Transverse colon (tissue), 4 donors: ENCODE measurements around the gene PROKR1. TPM values are rescaled to one million over a fixed set of nuclear protein-coding genes. Genes with fewer than 3 reads are reported as not detected.

Experiments
- DNase-seq: peaks from one replicate; pipeline ENCODE4 v3.0.0-alpha.2; 2019
- H3K27ac ChIP-seq, 4 donors: fragments of 200-600 bp; sonication (generic); 2 replicates each; pipeline ENCODE4 v1.5.1; 2016 to 2018; ENCODE audit warnings: inconsistent platforms in 4 of 4
- H3K27me3 ChIP-seq: fragments of 200-600 bp; sonication (generic); 2 replicates; pipeline ENCODE4 v1.5.1; 2017; ENCODE audit warnings: inconsistent platforms
- H3K36me3 ChIP-seq, 4 donors: fragments of 200-600 bp; sonication (generic); 2 replicates each; pipeline ENCODE4 v1.5.1; 2017 to 2019; ENCODE audit warnings: inconsistent platforms in 4 of 4
- H3K4me1 ChIP-seq, 4 donors: fragments of 200-600 bp; sonication (generic); 2 replicates each; pipeline ENCODE4 v1.5.1; 2017 to 2020; ENCODE audit warnings: inconsistent platforms in 4 of 4
- H3K4me3 ChIP-seq, 4 donors: fragments of 200-600 bp; sonication (generic); 1 replicate in 1 of 4; 2 replicates in 3 of 4; pipeline versions ENCODE4 v1.5.1 to v1.6.1; 2017 to 2019; ENCODE audit warnings: inconsistent platforms in 4 of 4
- H3K9me3 ChIP-seq, 2 donors: fragments of 200-600 bp; sonication (generic); 2 replicates each; pipeline ENCODE4 v1.5.1; 2017 to 2019; ENCODE audit warnings: inconsistent platforms in 2 of 2
- CTCF ChIP-seq, 5 experiments: fragments of 200-600 bp in 3 of 5; fragments of 450-650 bp in 2 of 5; sonication (generic) in 3 of 5; IDR thresholded peaks; 1 replicate in 2 of 5; 2 replicates in 3 of 5; pipeline ENCODE4 v1.5.1; 2016 to 2017; ENCODE audit warnings: antibody characterized with exemption in 5 of 5, inconsistent platforms in 3 of 5, mild to moderate bottlenecking in 2 of 5, moderate library complexity in 1 of 5
- EP300 ChIP-seq: sonication (generic); formaldehyde crosslinking; IDR thresholded peaks from one replicate; pipeline ENCODE4 v1.6.1; 2017; ENCODE audit warnings: antibody characterized with exemption, low read depth
- POLR2A ChIP-seq: fragments of 450-650 bp; IDR thresholded peaks from one replicate; pipeline ENCODE4 v1.6.1; 2016; ENCODE audit warnings: antibody characterized with exemption, mild to moderate bottlenecking, moderate library complexity
- POLR2AphosphoS5 ChIP-seq, 3 donors: sonication (generic); formaldehyde crosslinking; IDR thresholded peaks; one replicate each; pipeline ENCODE4 v1.6.1; 2016; ENCODE audit warnings: antibody characterized with exemption in 3 of 3
- WGBS, 2 donors: methylation state at CpG; one replicate each; pipeline ENCODE4 v1.1.5; 2018; ENCODE audit warnings: low coverage in 1 of 2; 5-methylcytosine and 5-hydroxymethylcytosine counted together
- in situ Hi-C, 4 donors: fragments of 200-750 bp; cut with MboI; loops; one replicate each; pipeline versions ENCODE4 v1.15.0 to v1.15.1; 2017; ENCODE audit warnings: low sequenced_read_pairs in 3 of 4, low pct_ligation_motif_present in 1 of 4, low pct_unique_long_range_greater_than_20kb in 1 of 4
- intact Hi-C: fragments of 100-400 bp; cut with DNase I; formaldehyde crosslinking; loops from one replicate; pipeline ENCODE4 v1.15.1; 2023; ENCODE audit warnings: low total_unique reads
- total RNA-seq, 4 donors: library from RNA; depleted of rRNA; stranded (reverse); fragments of >200 nt; gene quantifications; one replicate each; pipeline ENCODE4 v1.1.0, GENCODE V29; 2016

PROKR1 gene
- total RNA-seq, 4 donors from 2014 or later, result 0.16 to 2.2 TPM; not detected in 2

GRCh38 chr2:68603059-68603458 lies 40.3 kb upstream of the PROKR1 start:
- Histone ChIP-seq H3K36me3 (no peaks in the 10 kb centered on the region), H3K27ac (no peak overlapping the region), H3K27me3 (no peaks in the 10 kb centered on the region), H3K4me1 (no peaks in the 10 kb centered on the region), H3K9me3 (peaks cover 16 to 17% of the 10 kb centered on the region in 2 donors), H3K4me3 (no peak overlapping the region)
- intact Hi-C loops, result no loop called here
- 89 to 100% methylated on average over 1 of the region's 1 CpG for WGBS, 2 donors
- TF ChIP-seq POLR2AphosphoS5 (IDR thresholded peaks at IDR 0.05) (no peak), EP300 (no peak), CTCF (IDR thresholded peaks at IDR 0.05) (no peak), POLR2A (no peak)
- in situ Hi-C loops, result no loop called here
- DNase-seq, result no peak

- 72 to 86% methylated on average over 3 of the region's 3 CpGs for WGBS, 2 donors
- in situ Hi-C loops (no loop called here), intact Hi-C loops (no loop called here)
- Histone ChIP-seq H3K36me3 (no peaks in the 10 kb centered on the region), H3K4me3 (no peak overlapping the region), H3K27ac (no peak overlapping the region), H3K4me1 (no peaks in the 10 kb centered on the region), H3K9me3 (peaks cover 16 to 17% of the 10 kb centered on the region in 2 donors), H3K27me3 (no peaks in the 10 kb centered on the region)
- TF ChIP-seq POLR2A, result no peak
- TF ChIP-seq POLR2AphosphoS5 (IDR thresholded peaks at IDR 0.05), result no peak
- TF ChIP-seq EP300, result no peak
- TF ChIP-seq CTCF (IDR thresholded peaks at IDR 0.05), result no peak
- DNase-seq, result no peak
Measured at GRCh38 chr2:68604077-68604476, 39.3 kb upstream of the PROKR1 start.

GRCh38 chr2:68605939-68606338 lies 37.4 kb upstream of the PROKR1 start:
- no peak for DNase-seq
- intact Hi-C loops (no loop called here), in situ Hi-C loops (no loop called here)
- TF ChIP-seq CTCF (IDR thresholded peaks at IDR 0.05) (no peak), POLR2AphosphoS5 (IDR thresholded peaks at IDR 0.05) (no peak), POLR2A (no peak), EP300 (no peak)
- Histone ChIP-seq H3K36me3 (no peaks in the 10 kb centered on the region), H3K9me3 (peaks cover 16 to 25% of the 10 kb centered on the region in 2 donors), H3K4me1 (no peaks in the 10 kb centered on the region), H3K27me3 (no peaks in the 10 kb centered on the region), H3K27ac (no peak overlapping the region), H3K4me3 (no peak overlapping the region)
- WGBS, 2 donors, result 87 to 100% methylated on average over 1 of the region's 1 CpG

GRCh38 chr2:68606759-68607158 lies 36.6 kb upstream of the PROKR1 start:
- H3K9me3 ChIP-seq, result peaks cover 12 to 20% of the 10 kb centered on the region in 2 donors
- H3K36me3 ChIP-seq, result no peaks in the 10 kb centered on the region
- in situ Hi-C loops, result no loop called here
- intact Hi-C loops, result no loop called here
- H3K27me3 ChIP-seq, result no peaks in the 10 kb centered on the region
- H3K4me3 ChIP-seq, result no peak overlapping the region
- no peaks in the 10 kb centered on the region for H3K4me1 ChIP-seq
- H3K27ac ChIP-seq, result no peak overlapping the region
- no peak for TF ChIP-seq EP300
- TF ChIP-seq POLR2AphosphoS5 (IDR thresholded peaks at IDR 0.05), result no peak
- TF ChIP-seq CTCF (IDR thresholded peaks at IDR 0.05), result no peak
- TF ChIP-seq POLR2A, result no peak
- 60 to 86% methylated on average over 1 to 4 of the region's 4 CpGs for WGBS, 2 donors
- DNase-seq, result no peak
